ENCODE results near the gene ATF6. TPM values are rescaled to one million over a fixed set of nuclear protein-coding genes. Genes with fewer than 3 reads are reported as not detected.

The ATF6 gene
- total RNA-seq, 4 donors from 2014 or later = 13.4 to 24.8 (median 17.6) TPM

DNA sequence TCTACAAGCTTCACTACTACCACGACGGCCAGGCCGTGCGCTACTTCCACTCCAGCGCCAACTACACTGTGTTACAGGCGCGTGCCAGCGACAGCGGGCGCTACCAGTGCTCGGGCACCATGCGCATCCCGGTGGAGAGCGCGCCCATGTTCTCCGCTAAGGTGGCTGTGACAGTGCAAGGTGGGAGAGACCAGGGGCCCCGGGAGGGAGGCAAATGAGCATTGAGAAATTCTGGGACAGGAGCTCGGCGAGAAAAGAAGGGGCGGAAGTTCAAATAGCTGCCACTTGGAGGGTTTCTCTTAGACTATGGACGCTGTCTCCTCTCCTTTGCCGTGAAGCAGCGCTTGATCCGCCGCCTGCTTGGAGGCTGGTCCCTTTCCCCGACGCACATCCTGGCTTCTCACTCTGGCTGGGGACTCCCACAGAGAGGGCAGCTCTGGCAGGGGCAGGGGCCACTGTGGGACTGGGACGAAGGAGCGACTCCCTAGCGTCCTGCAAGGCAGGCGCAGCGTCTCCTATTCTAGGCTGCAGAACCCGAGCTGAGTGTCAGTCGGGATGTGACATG is 40.1 kb upstream of the ATF6 start:
- Histone ChIP-seq H3K9me3 (no peaks in the 10 kb centered on the region), H3K27me3 (peaks cover 0 to 21% (median 0%) of the 10 kb centered on the region in 4 donors), H3K36me3 (no peaks in the 10 kb centered on the region), H3K4me1 (peaks cover 5 to 31% (median 5%) of the 10 kb centered on the region in 3 donors), H3K27ac (peak overlapping the region; percentile 74 to 87 (median 82)), H3K4me3 (peak overlapping the region; percentile 47 to 86 (median 68))
- DNase-seq = no peak
- intact Hi-C loops (cut with DNase I) = no loop called here
- 0 to 1% methylated on average over 11 to 17 of the region's 34 CpGs for WGBS, 2 donors
- TF ChIP-seq CTCF (IDR thresholded peaks at IDR 0.05) (peak in 4 of 6 experiments; percentile 23 to 45 (median 28)), POLR2A (IDR thresholded peaks at IDR 0.05) (no peak)

DNA sequence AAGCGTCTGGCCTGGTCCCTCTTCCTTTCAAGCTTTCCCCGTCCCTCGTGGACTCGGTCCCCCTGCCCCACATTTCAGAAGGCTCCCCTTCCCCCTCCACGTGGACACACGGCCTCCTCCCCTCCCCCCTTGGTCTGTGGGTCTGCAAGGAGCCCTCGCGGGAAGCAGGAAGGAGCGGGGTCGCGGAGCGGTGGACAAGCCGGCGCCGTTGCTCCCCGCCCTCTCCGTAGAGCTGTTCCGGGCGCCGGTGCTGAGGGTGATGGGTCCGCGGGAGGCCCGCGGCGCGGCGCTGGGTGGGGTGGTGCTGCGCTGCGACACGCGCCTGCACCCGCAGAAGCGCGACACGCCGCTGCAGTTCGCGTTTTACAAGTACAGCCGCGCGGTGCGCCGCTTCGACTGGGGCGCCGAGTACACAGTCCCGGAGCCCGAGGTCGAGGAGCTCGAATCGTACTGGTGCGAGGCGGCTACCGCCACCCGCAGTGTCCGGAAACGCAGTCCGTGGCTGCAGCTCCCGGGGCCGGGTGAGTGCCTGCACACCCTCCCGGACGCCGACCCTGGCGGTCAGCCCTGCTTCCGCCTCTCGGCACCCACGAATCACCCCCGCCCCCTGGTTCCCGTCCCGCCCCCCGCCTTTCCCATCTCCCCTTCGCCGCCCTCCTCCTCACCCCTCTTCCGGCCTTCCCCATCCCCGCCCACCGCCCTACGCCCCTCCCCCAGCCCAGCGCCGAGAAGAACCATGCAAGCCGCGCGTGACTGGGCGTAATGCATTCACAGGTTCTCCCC is 39.5 kb upstream of the ATF6 start:
- Histone ChIP-seq H3K36me3 (no peaks in the 10 kb centered on the region), H3K4me3 (peak overlapping the region; percentile 47 to 86 (median 68)), H3K4me1 (peaks cover 5 to 31% (median 5%) of the 10 kb centered on the region in 3 donors), H3K27me3 (peaks cover 0 to 16% (median 0%) of the 10 kb centered on the region in 4 donors), H3K27ac (peak overlapping the region; percentile 74 to 87 (median 82)), H3K9me3 (no peaks in the 10 kb centered on the region)
- WGBS, 2 donors = 0% methylated on average over 8 to 9 of the region's 83 CpGs
- peak; percentile 60 for DNase-seq
- TF ChIP-seq POLR2A (IDR thresholded peaks at IDR 0.05) (peak in 2 of 4 donors; percentile 33 to 71), CTCF (IDR thresholded peaks at IDR 0.05) (peak in 1 of 6 experiments; percentile 17)
- intact Hi-C loops (cut with DNase I) = no loop called here

- peaks cover 5 to 31% (median 5%) of the 10 kb centered on the region in 3 donors for H3K4me1 ChIP-seq
- 5 to 14% methylated on average over 9 to 19 of the region's 38 CpGs for WGBS, 2 donors
- H3K9me3 ChIP-seq = no peaks in the 10 kb centered on the region
- H3K27ac ChIP-seq = peak overlapping the region; percentile 74 to 87 (median 82)
- intact Hi-C loops (cut with DNase I) = no loop called here
- H3K4me3 ChIP-seq = peak overlapping the region; percentile 47 to 86 (median 68)
- peaks cover 0 to 10% (median 0%) of the 10 kb centered on the region in 4 donors for H3K27me3 ChIP-seq
- TF ChIP-seq POLR2A (IDR thresholded peaks at IDR 0.05) (no peak), CTCF (IDR thresholded peaks at IDR 0.05) (no peak)
- no peaks in the 10 kb centered on the region for H3K36me3 ChIP-seq
- DNase-seq = no peak
Measured at GRCh38 chr1:161727256-161727924, 38.7 kb upstream of the ATF6 start.

DNA sequence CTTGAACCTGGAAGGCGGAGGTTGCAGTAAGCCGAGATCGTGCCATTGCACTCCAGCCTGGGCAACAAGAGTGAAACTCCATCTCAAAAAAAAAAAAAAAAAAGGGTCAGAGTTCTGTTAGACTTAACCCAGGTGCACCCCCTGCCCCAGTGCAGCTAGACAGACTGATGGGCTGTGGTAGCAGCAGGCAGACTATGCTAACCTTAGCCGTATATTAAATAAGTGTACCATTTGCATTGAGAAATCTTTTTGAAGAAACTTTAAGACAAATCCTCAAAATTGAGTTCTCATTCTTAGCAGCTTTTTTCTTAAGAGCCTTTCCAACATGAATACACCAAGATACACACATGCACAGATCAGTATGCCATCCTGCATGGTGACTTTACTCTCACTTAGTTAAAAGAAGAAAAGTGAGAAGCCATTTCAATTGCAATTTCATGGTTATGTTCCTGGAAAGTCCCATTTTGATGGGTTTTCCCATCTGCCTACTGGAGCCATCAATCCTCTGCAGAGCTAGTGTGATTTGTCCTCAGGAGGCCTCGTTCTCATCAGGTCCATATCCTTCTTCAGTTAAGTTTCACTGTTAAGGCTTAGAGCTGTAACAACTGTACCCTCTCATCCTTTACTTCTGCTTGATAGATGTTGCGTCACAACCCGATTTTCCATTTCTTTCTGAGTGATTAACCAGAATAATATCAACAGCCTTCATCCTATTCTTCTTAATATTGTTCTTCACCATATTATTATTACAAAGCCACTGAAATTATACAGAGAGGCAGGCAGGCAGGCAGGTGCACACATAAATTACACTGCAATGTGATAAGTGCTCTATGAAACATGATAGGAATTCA is 37.5 kb upstream of the ATF6 start:
- TF ChIP-seq CTCF (IDR thresholded peaks at IDR 0.05) (no peak), POLR2A (IDR thresholded peaks at IDR 0.05) (no peak)
- WGBS, 2 donors = 64 to 78% methylated on average over 4 to 5 of the region's 7 CpGs
- no peak for DNase-seq
- peaks cover 0 to 6% (median 0%) of the 10 kb centered on the region in 4 donors for H3K27me3 ChIP-seq
- intact Hi-C loops (cut with DNase I) = no loop called here
- H3K9me3 ChIP-seq = no peaks in the 10 kb centered on the region
- H3K36me3 ChIP-seq = no peaks in the 10 kb centered on the region
- no peak overlapping the region for H3K4me3 ChIP-seq
- H3K27ac ChIP-seq = no peak overlapping the region
- H3K4me1 ChIP-seq = peaks cover 5 to 39% (median 5%) of the 10 kb centered on the region in 3 donors
